NT2/D1 (cell line): Measurements from ENCODE around the gene TLE5.

Experiments used
- DNase-seq: peaks from one replicate; pipeline ENCODE4 v3.0.0-alpha.2; 2011; ENCODE audit warnings: low read depth, low spot score
- H3K27me3 ChIP-seq: 2 replicates; pipeline ENCODE4 v1.6.0; 2011; ENCODE audit warnings: mild to moderate bottlenecking; ENCODE audit not compliant: insufficient read length, insufficient read depth
- H3K36me3 ChIP-seq: 2 replicates; pipeline ENCODE4 v1.6.1; 2011; ENCODE audit warnings: mild to moderate bottlenecking, low read length, mixed read lengths; ENCODE audit not compliant: insufficient read depth, insufficient read length
- H3K4me1 ChIP-seq: 2 replicates; pipeline ENCODE4 v1.5.1; 2011; ENCODE audit not compliant: insufficient read depth, insufficient read length
- H3K4me3 ChIP-seq: 2 replicates; pipeline ENCODE4 v1.5.1; 2011; ENCODE audit warnings: low read depth; ENCODE audit not compliant: insufficient read length
- H3K9ac ChIP-seq: 2 replicates; pipeline ENCODE4 v1.6.0; 2011; ENCODE audit warnings: low read depth; ENCODE audit not compliant: insufficient read length
- H3K9me3 ChIP-seq: 2 replicates; pipeline ENCODE4 v1.5.1; 2011; ENCODE audit warnings: mild to moderate bottlenecking, low read length; ENCODE audit not compliant: insufficient read depth
- SUZ12 ChIP-seq: IDR thresholded peaks from 2 replicates; pipeline ENCODE4 v1.6.1; 2011; ENCODE audit not compliant: insufficient read length, insufficient read depth; ENCODE audit errors: extremely low read depth
- YY1 ChIP-seq: IDR thresholded peaks from 2 replicates; pipeline ENCODE4 v1.6.1; 2011; ENCODE audit not compliant: insufficient read length, insufficient read depth
- ZNF274 ChIP-seq: IDR thresholded peaks from 2 replicates; pipeline ENCODE4 v1.6.1; 2011; ENCODE audit warnings: mild to moderate bottlenecking, low read depth, low read length

TLE5 gene

DNA sequence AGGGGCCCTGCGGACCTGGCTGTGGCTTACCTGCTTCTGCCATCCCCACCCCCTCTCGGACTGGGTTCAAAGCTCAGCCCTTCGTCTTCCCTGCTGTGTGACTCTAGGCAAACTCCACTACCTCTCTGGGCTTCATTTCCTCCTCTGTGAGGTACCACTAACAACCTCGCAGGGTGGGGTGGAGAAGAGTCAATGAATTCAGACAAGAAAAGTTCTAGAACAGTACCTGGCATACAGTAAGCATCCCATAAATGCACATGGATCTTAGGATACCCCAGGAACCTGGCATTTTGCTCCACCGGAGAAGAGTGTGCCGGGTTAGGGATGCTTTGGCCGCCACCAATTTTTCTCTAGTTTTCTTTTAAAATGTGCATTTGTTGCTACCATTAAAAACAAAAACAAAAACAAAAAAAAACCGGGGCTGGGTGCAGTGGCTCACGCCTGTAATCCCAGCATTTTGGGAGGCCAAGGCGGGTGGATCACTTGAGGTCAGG, 3.4 kb downstream of the TLE5 start:
- Histone ChIP-seq H3K9me3 (no peaks in the 10 kb centered on the region), H3K27me3 (peaks cover 70% of the 10 kb centered on the region), H3K36me3 (peaks cover 15% of the 10 kb centered on the region), H3K4me3 (no peak overlapping the region), H3K9ac (no peak overlapping the region), H3K4me1 (peaks cover 33% of the 10 kb centered on the region)
- no peak for DNase-seq
- TF ChIP-seq SUZ12 (no peak), YY1 (no peak), ZNF274 (no peak)

DNA sequence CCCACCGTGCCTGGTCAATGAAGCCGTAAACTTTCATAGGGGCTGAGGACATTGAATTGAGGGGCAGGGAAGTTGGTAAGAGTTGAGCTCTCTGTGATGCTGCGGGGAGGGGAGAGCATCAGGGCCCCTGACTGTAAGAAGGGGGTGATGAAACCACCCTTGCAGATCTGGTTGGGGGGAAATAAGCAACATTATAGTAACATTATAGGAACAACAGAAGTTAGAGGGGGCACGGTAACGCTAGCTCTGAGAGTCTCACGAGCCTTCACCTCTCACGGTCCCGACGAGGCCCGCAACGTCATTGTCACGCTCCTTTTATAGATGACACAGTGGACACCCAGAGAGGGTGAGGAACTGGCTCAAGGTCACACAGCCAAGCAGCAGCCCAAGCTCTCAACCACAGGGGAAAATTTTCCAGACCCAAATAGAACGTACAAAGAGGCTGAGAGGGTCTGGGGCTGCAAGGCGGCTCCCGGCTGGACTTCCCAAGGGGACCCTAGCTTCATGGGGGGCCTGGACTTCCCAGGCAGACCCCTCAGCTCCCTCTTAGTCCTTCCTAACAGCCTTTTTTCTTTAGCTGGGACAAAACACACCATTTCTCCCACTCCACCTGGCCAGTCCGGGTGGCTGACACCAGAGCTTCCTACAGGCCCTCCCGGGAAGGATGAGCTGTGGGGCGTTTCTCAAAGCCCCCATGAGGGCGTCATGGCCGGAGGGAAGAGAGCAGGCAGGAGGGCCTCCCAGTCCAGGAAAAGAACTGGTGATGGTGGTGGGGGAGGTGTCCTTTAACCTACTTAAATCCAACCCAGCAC, 4.1 kb downstream of the TLE5 start:
- H3K27me3 ChIP-seq, result peaks cover 71% of the 10 kb centered on the region
- H3K4me3 ChIP-seq, result no peak overlapping the region
- TF ChIP-seq ZNF274 (no peak), SUZ12 (no peak), YY1 (no peak)
- peaks cover 19% of the 10 kb centered on the region for H3K36me3 ChIP-seq
- peak overlapping the region; percentile 36 for H3K9ac ChIP-seq
- no peaks in the 10 kb centered on the region for H3K9me3 ChIP-seq
- DNase-seq, result no peak
- peaks cover 36% of the 10 kb centered on the region for H3K4me1 ChIP-seq

DNA sequence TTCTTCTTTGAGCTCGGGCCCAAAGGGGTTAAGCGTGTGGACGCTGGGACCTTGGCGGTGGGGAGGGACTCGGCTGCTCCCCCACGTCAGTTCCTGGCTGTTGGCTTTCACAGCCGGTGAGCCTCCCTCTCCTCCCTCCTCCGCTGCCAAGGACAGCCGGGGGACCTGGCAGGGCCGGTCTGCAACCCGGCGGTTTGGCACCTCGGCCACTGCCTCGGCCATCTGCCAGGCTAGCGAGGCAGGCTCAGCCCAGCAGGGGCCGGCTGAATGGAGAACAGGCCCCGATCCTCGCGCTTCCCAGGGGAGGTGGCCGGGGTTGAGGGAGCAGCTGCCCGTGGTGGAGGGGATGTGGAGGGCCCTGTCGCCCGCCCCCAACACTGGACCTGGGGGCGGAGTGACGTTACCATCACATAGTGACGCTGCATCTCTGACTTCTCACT, 5.0 kb downstream of the TLE5 start:
- peaks cover 19% of the 10 kb centered on the region for H3K36me3 ChIP-seq
- H3K4me3 ChIP-seq, result peak overlapping the region; percentile 11
- no peak for DNase-seq
- peaks cover 36% of the 10 kb centered on the region for H3K4me1 ChIP-seq
- H3K27me3 ChIP-seq, result peaks cover 72% of the 10 kb centered on the region
- peak overlapping the region; percentile 61 for H3K9ac ChIP-seq
- H3K9me3 ChIP-seq, result no peaks in the 10 kb centered on the region
- TF ChIP-seq SUZ12, result no peak
- TF ChIP-seq YY1, result no peak
- TF ChIP-seq ZNF274, result no peak

DNA sequence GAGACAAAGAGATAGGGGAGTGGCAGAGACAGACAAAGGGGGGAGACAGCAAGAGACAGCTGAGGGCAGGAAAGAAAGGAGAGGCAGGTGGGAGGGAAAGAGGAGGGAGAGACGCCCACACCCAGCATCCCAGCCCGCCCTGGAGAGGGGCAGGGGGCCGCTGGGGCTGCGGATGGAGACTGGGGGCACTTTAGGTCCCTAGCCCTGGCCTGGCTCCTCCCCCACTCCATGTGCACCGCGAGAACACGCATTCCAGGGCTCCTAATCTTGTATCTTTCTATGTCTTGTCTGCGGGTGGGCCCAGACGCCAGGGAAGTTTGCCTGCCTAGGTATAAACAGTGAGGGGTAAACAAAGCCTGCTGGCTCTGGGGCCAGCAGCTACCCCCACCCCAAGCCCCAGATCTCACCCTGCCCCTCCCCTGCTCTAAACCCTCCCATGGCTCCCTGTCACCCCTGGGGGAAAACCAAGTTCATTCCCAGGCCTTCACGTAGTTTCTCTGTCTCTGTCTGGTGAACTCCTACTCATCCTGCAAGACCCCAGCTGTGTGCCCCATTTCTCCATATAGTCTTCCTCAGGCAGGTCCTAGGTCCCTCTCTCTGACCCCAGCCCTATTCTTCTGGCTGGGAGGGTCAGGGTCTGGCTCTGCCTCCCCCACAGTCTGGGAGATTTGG, 5.7 kb downstream of the TLE5 start:
- Histone ChIP-seq H3K36me3 (peaks cover 19% of the 10 kb centered on the region), H3K27me3 (peaks cover 79% of the 10 kb centered on the region), H3K4me1 (peaks cover 36% of the 10 kb centered on the region), H3K4me3 (no peak overlapping the region), H3K9ac (peak overlapping the region; percentile 61), H3K9me3 (no peaks in the 10 kb centered on the region)
- no peak for TF ChIP-seq YY1
- no peak for TF ChIP-seq ZNF274
- TF ChIP-seq SUZ12, result no peak
- no peak for DNase-seq

DNA sequence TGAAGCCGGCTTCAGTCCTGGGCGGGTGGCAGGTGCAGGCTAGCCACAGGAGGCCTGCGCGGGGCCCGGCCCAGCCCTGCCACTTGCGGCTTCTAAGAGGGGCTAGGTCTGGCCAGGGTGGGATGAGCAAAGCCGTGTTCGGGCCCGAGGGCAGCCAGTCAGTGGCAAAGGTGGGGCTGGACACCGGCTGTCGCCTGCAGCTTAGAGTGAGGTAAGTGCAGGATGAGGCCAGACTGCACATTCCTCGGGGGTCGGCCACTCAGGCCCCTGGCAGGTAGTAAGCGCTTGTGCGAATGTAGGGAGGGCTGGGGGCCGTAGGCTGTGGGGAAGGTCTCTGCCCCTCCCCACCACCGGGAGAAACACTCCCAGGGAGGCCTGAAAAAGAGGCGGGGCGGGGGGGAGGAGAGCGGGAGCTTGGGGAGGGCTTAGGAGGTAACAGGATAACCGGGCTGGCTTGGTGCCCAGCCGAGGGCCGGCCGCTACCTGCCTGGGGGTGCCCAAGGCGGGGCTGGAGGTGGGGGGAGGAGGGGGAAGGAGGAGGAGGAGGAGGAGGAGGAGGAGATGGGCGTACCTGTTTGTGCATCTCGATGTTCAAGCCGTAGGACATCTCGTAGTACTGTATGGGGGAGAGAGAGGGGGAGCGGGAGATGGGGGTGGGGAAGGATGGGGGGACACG, 6.4 kb downstream of the TLE5 start:
- H3K36me3 ChIP-seq, result peaks cover 19% of the 10 kb centered on the region
- TF ChIP-seq SUZ12 (no peak), ZNF274 (no peak), YY1 (no peak)
- no peak for DNase-seq

DNA sequence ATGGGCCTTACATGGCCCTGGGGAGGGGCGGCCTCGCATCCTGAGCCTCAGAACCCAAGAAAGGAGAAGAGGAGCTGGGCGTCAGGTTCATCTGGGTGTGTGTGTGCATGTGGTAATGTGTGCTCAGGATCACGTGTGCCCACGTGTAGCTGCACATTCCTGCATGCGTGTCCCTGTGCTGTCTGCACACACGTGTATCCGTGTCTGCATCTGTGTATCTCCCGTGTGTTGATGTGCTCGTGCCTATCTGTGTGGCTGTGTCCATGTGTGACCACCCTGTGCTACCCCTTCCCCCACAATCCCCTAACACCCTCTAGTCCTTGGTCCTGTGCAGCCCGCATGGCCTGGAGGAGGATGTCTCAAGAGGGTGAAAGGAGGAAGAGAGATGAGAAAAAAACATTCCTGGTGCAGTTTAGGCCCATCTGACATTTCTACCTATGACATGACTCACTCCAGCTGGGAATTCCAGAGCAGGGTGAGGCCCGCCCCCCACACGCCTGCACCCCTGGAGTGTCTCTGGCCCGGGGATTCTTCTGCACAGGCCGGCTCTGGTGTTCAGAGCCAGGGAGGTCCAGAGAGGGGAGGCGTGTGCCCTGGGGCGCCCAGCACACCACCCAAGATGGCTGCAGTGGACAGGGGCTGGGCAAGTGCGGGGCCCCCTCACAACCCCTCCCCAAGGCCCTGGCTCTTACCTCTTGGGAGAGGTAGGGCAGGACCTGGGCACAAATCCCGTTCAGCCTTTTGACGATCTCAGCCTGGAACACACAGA, 7.1 kb downstream of the TLE5 start:
- H3K9me3 ChIP-seq, result no peaks in the 10 kb centered on the region
- H3K36me3 ChIP-seq, result peaks cover 19% of the 10 kb centered on the region
- H3K4me1 ChIP-seq, result peaks cover 33% of the 10 kb centered on the region
- no peak for DNase-seq
- TF ChIP-seq ZNF274 (no peak), SUZ12 (no peak), YY1 (no peak)
- H3K9ac ChIP-seq, result no peak overlapping the region
- no peak overlapping the region for H3K4me3 ChIP-seq
- peaks cover 82% of the 10 kb centered on the region for H3K27me3 ChIP-seq

More for the DNA sequence above, 6.4 kb downstream of the TLE5 start:
- Histone ChIP-seq H3K4me1 (peaks cover 34% of the 10 kb centered on the region), H3K4me3 (no peak overlapping the region), H3K27me3 (peaks cover 81% of the 10 kb centered on the region), H3K9me3 (no peaks in the 10 kb centered on the region), H3K9ac (no peak overlapping the region)
